IMR-90 (cell line): ENCODE results near the gene CPNE1. TPM values are rescaled to one million over a fixed set of nuclear protein-coding genes. Genes with fewer than 3 reads are reported as not detected.

Experiments used
- ATAC-seq: fragments of 200-7000 bp; cut with Tn5 transposase; 2 replicates; pipeline ENCODE4 v1.9.1; 2020; ENCODE audit warnings: low read depth, mild to moderate bottlenecking, moderate library complexity
- BruUV-seq: library from RNA; stranded (reverse); fragments of 400-500 nt; replicated peaks from 2 replicates; lab custom pipeline; 2021; lab: Mats Ljungman, UMichigan
- CTCF ChIA-PET: fragments of 300-600 bp; formaldehyde crosslinking; extraction: SDS; loops from one replicate; lab custom pipeline; 2021; ENCODE audit warnings: antibody characterized with exemption; lab: Yijun Ruan, JAX
- POLR2A ChIA-PET: fragments of 300-600 bp; sonication (Branson Sonifier 250); formaldehyde crosslinking; loops from one replicate; lab custom pipeline; 2022; ENCODE audit warnings: antibody characterized with exemption; ENCODE audit not compliant: unreplicated experiment; lab: Charles Lee
- DNase-seq: peaks from one replicate; pipeline ENCODE4 v3.0.0; 2013
- H2AFZ ChIP-seq: replicated peaks from 2 replicates; pipeline ENCODE3; 2013; ENCODE audit warnings: low read length, mild to moderate bottlenecking; ENCODE audit not compliant: poor library complexity
- H2AK5ac ChIP-seq: 2 replicates; pipeline ENCODE4 v1.6.1; 2013; ENCODE audit warnings: low read depth, low read length, inconsistent platforms
- H2AK9ac ChIP-seq: replicated peaks from 2 replicates; pipeline ENCODE3; 2013; ENCODE audit warnings: mild to moderate bottlenecking, low read depth, low read length, moderate library complexity; ENCODE audit not compliant: poor library complexity
- H2BK120ac ChIP-seq: 2 replicates; pipeline ENCODE4 v1.6.1; 2013; ENCODE audit warnings: low read depth, low read length, inconsistent platforms
- H2BK15ac ChIP-seq: 3 replicates; pipeline ENCODE4 v1.6.1; 2013; ENCODE audit warnings: low read depth, low read length, inconsistent platforms
- H2BK20ac ChIP-seq: 2 replicates; pipeline ENCODE4 v1.6.1; 2013; ENCODE audit warnings: low read depth, mild to moderate bottlenecking, inconsistent platforms, low read length, moderate library complexity
- H2BK5ac ChIP-seq: 2 replicates; pipeline ENCODE4 v1.6.1; 2013; ENCODE audit warnings: mild to moderate bottlenecking, low read depth, low read length, inconsistent platforms; ENCODE audit not compliant: poor library complexity, severe bottlenecking
- H3K14ac ChIP-seq: replicated peaks from 2 replicates; pipeline ENCODE4 v1.6.1; 2013; ENCODE audit warnings: low read depth, low read length, inconsistent platforms
- H3K18ac ChIP-seq: 2 replicates; pipeline ENCODE4 v1.6.1; 2013; ENCODE audit warnings: low read depth, low read length, control low read depth
- H3K23ac ChIP-seq: 2 replicates; pipeline ENCODE4 v1.6.1; 2013; ENCODE audit warnings: low read depth, low read length, inconsistent platforms
- H3K27ac ChIP-seq: 2 replicates; pipeline ENCODE4 v1.5.1; 2013; ENCODE audit warnings: mild to moderate bottlenecking, control low read depth, low read length; ENCODE audit not compliant: insufficient read depth
- H3K27me3 ChIP-seq: 2 replicates; pipeline ENCODE4 v1.6.1; 2013; ENCODE audit warnings: low read length; ENCODE audit not compliant: control insufficient read depth, insufficient read depth
- H3K36me3 ChIP-seq: 2 replicates; pipeline ENCODE4 v1.6.1; 2013; ENCODE audit warnings: low read length, mixed read lengths; ENCODE audit not compliant: control insufficient read depth, insufficient read depth
- H3K4ac ChIP-seq: 2 replicates; pipeline ENCODE4 v1.6.1; 2013; ENCODE audit warnings: low read depth, low read length, inconsistent platforms
- H3K4me1 ChIP-seq: 2 replicates; pipeline ENCODE4 v1.6.1; 2013; ENCODE audit warnings: low read length, mixed read lengths; ENCODE audit not compliant: control insufficient read depth, insufficient read depth
- H3K4me2 ChIP-seq: 2 replicates; pipeline ENCODE4 v1.6.1; 2013; ENCODE audit warnings: low read depth, mild to moderate bottlenecking, control low read depth, low read length, moderate library complexity
- H3K4me3 ChIP-seq: 2 replicates; pipeline ENCODE4 v1.5.1; 2013; ENCODE audit warnings: low read depth, mild to moderate bottlenecking, control low read depth, low read length, moderate library complexity; ENCODE audit not compliant: insufficient read depth
- H3K56ac ChIP-seq: 2 replicates; pipeline ENCODE4 v1.6.1; 2013; ENCODE audit warnings: low read length, inconsistent platforms; ENCODE audit not compliant: insufficient read depth; ENCODE audit errors: extremely low read depth
- H3K79me1 ChIP-seq, 2 experiments: 2 replicates each; pipeline ENCODE4 v1.6.1; 2013; ENCODE audit warnings: low read length in 2 of 2, inconsistent platforms in 1 of 2, low read depth in 1 of 2
- H3K9ac ChIP-seq: 2 replicates; pipeline ENCODE4 v1.6.1; 2013; ENCODE audit warnings: low read depth, low read length, control low read depth
- H3K9me1 ChIP-seq: 2 replicates; pipeline ENCODE4 v1.6.1; 2013; ENCODE audit warnings: low read length, inconsistent platforms; ENCODE audit not compliant: insufficient read depth
- H3K9me3 ChIP-seq: 2 replicates; pipeline ENCODE4 v1.6.1; 2013; ENCODE audit warnings: low read length; ENCODE audit not compliant: control insufficient read depth, insufficient read depth
- H4K20me1 ChIP-seq: 2 replicates; pipeline ENCODE4 v1.6.1; 2013; ENCODE audit warnings: low read length, inconsistent platforms; ENCODE audit not compliant: insufficient read depth
- H4K5ac ChIP-seq: 2 replicates; pipeline ENCODE4 v1.6.1; 2013; ENCODE audit warnings: mild to moderate bottlenecking, low read depth, low read length, control low read depth
- H4K8ac ChIP-seq, 2 experiments: 2 replicates each; pipeline ENCODE4 v1.6.1; 2013; ENCODE audit warnings: low read depth in 2 of 2, low read length in 2 of 2, control low read depth in 1 of 2, inconsistent platforms in 1 of 2
- H4K91ac ChIP-seq: 2 replicates; pipeline ENCODE4 v1.6.1; 2013; ENCODE audit warnings: low read depth, low read length, inconsistent platforms; ENCODE audit not compliant: insufficient read depth
- CEBPB ChIP-seq: IDR thresholded peaks from 2 replicates; pipeline ENCODE4 v1.6.1; 2012; ENCODE audit warnings: low read depth, low read length, improper control_type of control experiment
- CHD1 ChIP-seq: IDR thresholded peaks from 2 replicates; pipeline ENCODE4 v1.6.1; 2012; ENCODE audit warnings: low read depth, low read length, improper control_type of control experiment
- MAZ ChIP-seq: IDR thresholded peaks from 2 replicates; pipeline ENCODE4 v1.6.1; 2012; ENCODE audit warnings: low read depth, mild to moderate bottlenecking, low read length, improper control_type of control experiment, moderate library complexity, borderline replicate concordance
- MXI1 ChIP-seq: IDR thresholded peaks from 2 replicates; pipeline ENCODE4 v1.6.1; 2012; ENCODE audit warnings: low read depth, mild to moderate bottlenecking, low read length, moderate library complexity, borderline replicate concordance
- POLR2A ChIP-seq: IDR thresholded peaks from 2 replicates; pipeline ENCODE4 v1.6.1; 2012; ENCODE audit warnings: mild to moderate bottlenecking, low read depth, low read length
- RAD21 ChIP-seq: IDR thresholded peaks from 2 replicates; pipeline ENCODE4 v1.6.1; 2012; ENCODE audit warnings: low read length, improper control_type of control experiment
- RCOR1 ChIP-seq: IDR thresholded peaks from 2 replicates; pipeline ENCODE4 v1.6.1; 2012; ENCODE audit warnings: mild to moderate bottlenecking, low read length, improper control_type of control experiment; ENCODE audit not compliant: insufficient replicate concordance
- WGBS, 2 experiments: methylation state at CpG; one replicate each; pipeline versions ENCODE4 v1.1.5 to v1.1.7; 2013; ENCODE audit warnings: missing lambda C conversion rate in 2 of 2; ENCODE audit not compliant: insufficient read length in 1 of 2; ENCODE audit errors: extremely low coverage in 2 of 2; 5-methylcytosine and 5-hydroxymethylcytosine counted together
- dilution Hi-C: fragments of 300-500 bp; cut with HindIII; formaldehyde crosslinking; loops from one replicate; pipeline ENCODE4 v1.14.3; 2018; ENCODE audit warnings: low sequenced_read_pairs; ENCODE audit not compliant: unreplicated experiment
- in situ Hi-C: fragments of 300-500 bp; cut with MboI; formaldehyde crosslinking; loops from 3 replicates; pipeline ENCODE4 v1.14.3; 2019; ENCODE audit warnings: low sequenced_read_pairs, inconsistent platforms, mixed read lengths
- intact Hi-C: fragments of 100-400 bp; cut with micrococcal nuclease; formaldehyde crosslinking; loops from 2 replicates; pipeline ENCODE4 v1.10.0; 2022
- polyA plus RNA-seq, 3 experiments: library from polyadenylated mRNA; depleted of rRNA; stranded (reverse); fragments of >200 nt; gene quantifications; 2 replicates each; pipeline ENCODE4 v1.2.3, GENCODE V29; 2012; ENCODE audit warnings: low replicate concordance in 1 of 3
- total RNA-seq: library from RNA; depleted of rRNA; stranded (reverse); fragments of >200 nt; gene quantifications from 2 replicates; pipeline ENCODE4 v1.2.3, GENCODE V29; 2012
- TF ChIP-seq, protein P1 (sequence below): fragments of 150-350 bp; IDR thresholded peaks from 2 replicates; pipeline ENCODE4 v1.6.1; 2017; ENCODE audit warnings: mild to moderate bottlenecking, antibody characterized with exemption, low read length, low read depth
- TF ChIP-seq, protein P2 (sequence below): fragments of 150-350 bp; IDR thresholded peaks from 2 replicates; pipeline ENCODE4 v1.6.1; 2016; ENCODE audit warnings: low read depth, mild to moderate bottlenecking, low read length, moderate library complexity, borderline replicate concordance

CPNE1 gene
- total and polyA plus RNA-seq, 2 of the 4 experiments (the other 2 are of a cell fraction) = 163 to 165 TPM

DNA sequence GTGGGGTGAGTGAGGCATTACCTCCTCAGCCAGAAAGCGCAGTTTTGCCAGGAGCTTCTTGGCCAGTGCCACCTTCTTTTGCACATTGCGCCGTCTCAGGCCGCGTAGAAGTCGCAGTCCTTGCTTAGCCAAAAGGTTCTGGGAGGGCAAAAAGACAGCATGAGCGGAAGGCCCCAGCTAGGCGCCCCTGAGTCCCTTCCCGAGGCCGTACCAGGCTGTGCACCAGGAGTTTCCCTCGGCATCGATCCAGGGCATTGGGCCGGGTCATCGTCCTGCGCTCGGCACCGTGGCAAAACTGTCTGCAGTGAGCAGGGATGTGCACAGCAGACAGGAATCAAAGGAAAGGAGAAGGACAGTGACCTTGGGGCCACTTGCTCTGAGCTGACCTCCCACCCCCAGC is 69.2 kb downstream of the CPNE1 start:
- H2AK5ac ChIP-seq = no peak overlapping the region
- no peak overlapping the region for H3K14ac ChIP-seq
- no peaks in the 10 kb centered on the region for H3K4me1 ChIP-seq
- no peak overlapping the region for H3K4me3 ChIP-seq
- no peak overlapping the region for H3K56ac ChIP-seq
- ATAC-seq = no peak
- H4K91ac ChIP-seq = no peak overlapping the region
- H3K36me3 ChIP-seq = no peaks in the 10 kb centered on the region
- no peak overlapping the region for H4K8ac ChIP-seq
- ChIA-PET POLR2A (no interaction called here), CTCF (no interaction called here)
- no peak overlapping the region for H2AFZ ChIP-seq
- no peak overlapping the region for H2BK15ac ChIP-seq
- no peak overlapping the region for H2BK20ac ChIP-seq
- in situ Hi-C loops = no loop called here
- H3K9ac ChIP-seq = no peak overlapping the region
- no peak for DNase-seq
- no peak for TF ChIP-seq CEBPB
- TF ChIP-seq MAZ = no peak
- TF ChIP-seq, protein P1, sequence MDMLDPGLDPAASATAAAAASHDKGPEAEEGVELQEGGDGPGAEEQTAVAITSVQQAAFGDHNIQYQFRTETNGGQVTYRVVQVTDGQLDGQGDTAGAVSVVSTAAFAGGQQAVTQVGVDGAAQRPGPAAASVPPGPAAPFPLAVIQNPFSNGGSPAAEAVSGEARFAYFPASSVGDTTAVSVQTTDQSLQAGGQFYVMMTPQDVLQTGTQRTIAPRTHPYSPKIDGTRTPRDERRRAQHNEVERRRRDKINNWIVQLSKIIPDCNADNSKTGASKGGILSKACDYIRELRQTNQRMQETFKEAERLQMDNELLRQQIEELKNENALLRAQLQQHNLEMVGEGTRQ = no peak
- no peak for TF ChIP-seq RCOR1
- no peak for TF ChIP-seq CHD1
- no peak for TF ChIP-seq POLR2A
- no peak for TF ChIP-seq RAD21
- TF ChIP-seq, protein P2, sequence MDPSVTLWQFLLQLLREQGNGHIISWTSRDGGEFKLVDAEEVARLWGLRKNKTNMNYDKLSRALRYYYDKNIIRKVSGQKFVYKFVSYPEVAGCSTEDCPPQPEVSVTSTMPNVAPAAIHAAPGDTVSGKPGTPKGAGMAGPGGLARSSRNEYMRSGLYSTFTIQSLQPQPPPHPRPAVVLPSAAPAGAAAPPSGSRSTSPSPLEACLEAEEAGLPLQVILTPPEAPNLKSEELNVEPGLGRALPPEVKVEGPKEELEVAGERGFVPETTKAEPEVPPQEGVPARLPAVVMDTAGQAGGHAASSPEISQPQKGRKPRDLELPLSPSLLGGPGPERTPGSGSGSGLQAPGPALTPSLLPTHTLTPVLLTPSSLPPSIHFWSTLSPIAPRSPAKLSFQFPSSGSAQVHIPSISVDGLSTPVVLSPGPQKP = no peak
- TF ChIP-seq MXI1 = no peak
- H3K4me2 ChIP-seq = no peak overlapping the region
- no peaks in the 10 kb centered on the region; the same call in 1 of the 2 replicates for H4K20me1 ChIP-seq
- H3K23ac ChIP-seq = no peak overlapping the region
- H3K18ac ChIP-seq = no peak overlapping the region
- no peak overlapping the region for H2BK120ac ChIP-seq
- H3K79me1 ChIP-seq = no peaks in the 10 kb centered on the region
- no peak overlapping the region for H2BK5ac ChIP-seq
- no peak overlapping the region for H3K4ac ChIP-seq
- no peaks in the 10 kb centered on the region; the same call in 1 of the 2 replicates for H3K9me1 ChIP-seq
- no TSS peak for BruUV-seq
- H4K5ac ChIP-seq = no peak overlapping the region
- peaks cover 33% of the 10 kb centered on the region for H3K27me3 ChIP-seq
- no peak overlapping the region for H3K27ac ChIP-seq
- dilution Hi-C loops = no loop called here
- H3K9me3 ChIP-seq = no peaks in the 10 kb centered on the region
- intact Hi-C loops = no loop called here
- H2AK9ac ChIP-seq = no peak overlapping the region
- WGBS, 2 experiments = 73% methylated on average over 12 of the region's 17 CpGs; no CpG with 5 or more reads in 1 of the 2 experiments
